ENCODE measurements around the gene TFCP2. TPM values are rescaled to one million over a fixed set of nuclear protein-coding genes. Genes with fewer than 3 reads are reported as not detected.

TFCP2 gene
- total RNA-seq, 2 donors from 2014 or later: 44.1 to 47.2 TPM

GRCh38 chr12:51098611-51099010, 74.3 kb downstream of the TFCP2 start:
- H3K9me3 Mint-ChIP-seq: no peaks in the 10 kb centered on the region
- H3K4me1 Mint-ChIP-seq: no peaks in the 10 kb centered on the region
- no peak overlapping the region for H3K4me3 ChIP-seq (ENCODE audit: low read length)
- H3K36me3 Mint-ChIP-seq (ENCODE audit: low read depth): peaks cover 74% of the 10 kb centered on the region
- no peak for TF ChIP-seq CTCF (conservative IDR thresholded peaks at IDR 0.05)
- H3K9me3 ChIP-seq (ENCODE audit: control insufficient read depth, low read length): no peaks in the 10 kb centered on the region
- H3K27me3 Mint-ChIP-seq (ENCODE audit: insufficient read depth): no peaks in the 10 kb centered on the region
- 24 to 56% methylated on average over 1 of the region's 1 CpG for WGBS, 2 experiments (ENCODE audit: insufficient coverage in 1 of 2, insufficient read length in 1 of 2)
- H3K9ac ChIP-seq (ENCODE audit: extremely low read depth, low read length, poor library complexity, severe bottlenecking): no peak overlapping the region
- no peaks in the 10 kb centered on the region for H3K27me3 ChIP-seq (ENCODE audit: control insufficient read depth, insufficient read depth, low read length, poor library complexity, severe bottlenecking)
- H3K4me1 ChIP-seq (ENCODE audit: control insufficient read depth, insufficient read depth, low read length): no peaks in the 10 kb centered on the region
- H3K27ac Mint-ChIP-seq: no peak overlapping the region
- no peak overlapping the region for H3K27ac ChIP-seq (ENCODE audit: low read depth, low read length)
- no peak for DNase-seq
- H3K36me3 ChIP-seq (ENCODE audit: control insufficient read depth, insufficient read depth, low read length): peaks cover 32% of the 10 kb centered on the region
- H3K4me3 Mint-ChIP-seq: no peak overlapping the region

- WGBS, 2 experiments (ENCODE audit: insufficient coverage in 1 of 2, insufficient read length in 1 of 2): 92 to 98% methylated on average over 8 to 10 of the region's 10 CpGs
- no peaks in the 10 kb centered on the region for H3K27me3 ChIP-seq (ENCODE audit: control insufficient read depth, insufficient read depth, low read length, poor library complexity, severe bottlenecking)
- no peak for DNase-seq
- H3K4me3 ChIP-seq (ENCODE audit: low read length): no peak overlapping the region
- H3K9me3 ChIP-seq (ENCODE audit: control insufficient read depth, low read length): no peaks in the 10 kb centered on the region
- H3K36me3 ChIP-seq (ENCODE audit: control insufficient read depth, insufficient read depth, low read length): peaks cover 6% of the 10 kb centered on the region
- Mint-ChIP-seq H3K4me1 (no peaks in the 10 kb centered on the region), H3K9me3 (no peaks in the 10 kb centered on the region), H3K36me3 (ENCODE audit: low read depth) (peaks cover 45% of the 10 kb centered on the region), H3K27ac (no peak overlapping the region), H3K4me3 (no peak overlapping the region), H3K27me3 (ENCODE audit: insufficient read depth) (no peaks in the 10 kb centered on the region)
- H3K27ac ChIP-seq (ENCODE audit: low read depth, low read length): no peak overlapping the region
- no peaks in the 10 kb centered on the region for H3K4me1 ChIP-seq (ENCODE audit: control insufficient read depth, insufficient read depth, low read length)
- TF ChIP-seq CTCF (conservative IDR thresholded peaks at IDR 0.05): no peak
- no peak overlapping the region for H3K9ac ChIP-seq (ENCODE audit: extremely low read depth, low read length, poor library complexity, severe bottlenecking)
These were observed 82.2 kb downstream of the TFCP2 start for GRCh38 chr12:51090705-51091229.

- Histone ChIP-seq H3K9me3 (ENCODE audit: control insufficient read depth, low read length) (no peaks in the 10 kb centered on the region), H3K9ac (ENCODE audit: extremely low read depth, low read length, poor library complexity, severe bottlenecking) (no peak overlapping the region), H3K27ac (ENCODE audit: low read depth, low read length) (no peak overlapping the region), H3K4me1 (ENCODE audit: control insufficient read depth, insufficient read depth, low read length) (no peaks in the 10 kb centered on the region), H3K36me3 (ENCODE audit: control insufficient read depth, insufficient read depth, low read length) (no peaks in the 10 kb centered on the region), H3K27me3 (ENCODE audit: control insufficient read depth, insufficient read depth, low read length, poor library complexity, severe bottlenecking) (no peaks in the 10 kb centered on the region), H3K4me3 (ENCODE audit: low read length) (no peak overlapping the region)
- Mint-ChIP-seq H3K4me1 (peaks cover 3% of the 10 kb centered on the region), H3K36me3 (ENCODE audit: low read depth) (peaks cover 22% of the 10 kb centered on the region), H3K27me3 (ENCODE audit: insufficient read depth) (no peaks in the 10 kb centered on the region), H3K27ac (no peak overlapping the region), H3K4me3 (no peak overlapping the region), H3K9me3 (no peaks in the 10 kb centered on the region)
- TF ChIP-seq CTCF (conservative IDR thresholded peaks at IDR 0.05): no peak
- DNase-seq: no peak
- WGBS, 2 experiments (ENCODE audit: insufficient coverage in 1 of 2, insufficient read length in 1 of 2): 71 to 98% methylated on average over 1 to 3 of the region's 3 CpGs
These were observed 85.1 kb downstream of the TFCP2 start for GRCh38 chr12:51087818-51088217.

Measured in endodermal cell (in vitro differentiated cells).